IPS-18c (cell line): ENCODE results near the gene KCTD14.
"Not testable (repeated sequence)": the region's sequence is repeated elsewhere in the genome, so short reads cannot be mapped to it uniquely, and the experiment has no call there.

Experiments used
- H3K4me3 ChIP-seq: 2 replicates; pipeline ENCODE4 v1.7.0; 2013; ENCODE audit warnings: low read depth, mild to moderate bottlenecking, low read length, moderate library complexity; ENCODE audit not compliant: insufficient read depth
- H3K9me3 ChIP-seq: one replicate; pipeline ENCODE4 v1.6.1; 2013; ENCODE audit warnings: mild to moderate bottlenecking, low read length, moderate library complexity; ENCODE audit not compliant: control insufficient read depth, insufficient read depth

The KCTD14 gene

DNA sequence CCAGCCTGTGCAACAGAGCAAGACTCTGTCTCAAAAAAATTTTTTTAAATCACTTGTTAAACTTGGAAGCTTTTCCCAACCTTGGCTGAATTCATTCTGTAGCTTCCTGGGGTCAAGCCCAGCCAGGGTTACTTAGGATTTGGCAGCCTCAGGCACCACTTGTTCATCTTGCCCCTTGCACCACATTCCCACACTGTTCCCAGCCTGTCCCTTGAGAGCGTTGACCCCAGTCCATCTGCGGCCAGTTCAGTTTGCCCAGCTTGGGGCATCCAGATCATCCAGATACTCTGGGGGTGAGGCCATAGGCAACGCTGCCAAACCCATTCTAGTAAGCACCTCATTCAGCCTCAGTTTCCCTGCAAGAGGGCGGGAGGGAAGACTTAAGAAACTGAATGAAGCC lies 31.9 kb upstream of the KCTD14 start:
- no peaks in the 10 kb centered on the region for H3K9me3 ChIP-seq
- no peak overlapping the region for H3K4me3 ChIP-seq

DNA sequence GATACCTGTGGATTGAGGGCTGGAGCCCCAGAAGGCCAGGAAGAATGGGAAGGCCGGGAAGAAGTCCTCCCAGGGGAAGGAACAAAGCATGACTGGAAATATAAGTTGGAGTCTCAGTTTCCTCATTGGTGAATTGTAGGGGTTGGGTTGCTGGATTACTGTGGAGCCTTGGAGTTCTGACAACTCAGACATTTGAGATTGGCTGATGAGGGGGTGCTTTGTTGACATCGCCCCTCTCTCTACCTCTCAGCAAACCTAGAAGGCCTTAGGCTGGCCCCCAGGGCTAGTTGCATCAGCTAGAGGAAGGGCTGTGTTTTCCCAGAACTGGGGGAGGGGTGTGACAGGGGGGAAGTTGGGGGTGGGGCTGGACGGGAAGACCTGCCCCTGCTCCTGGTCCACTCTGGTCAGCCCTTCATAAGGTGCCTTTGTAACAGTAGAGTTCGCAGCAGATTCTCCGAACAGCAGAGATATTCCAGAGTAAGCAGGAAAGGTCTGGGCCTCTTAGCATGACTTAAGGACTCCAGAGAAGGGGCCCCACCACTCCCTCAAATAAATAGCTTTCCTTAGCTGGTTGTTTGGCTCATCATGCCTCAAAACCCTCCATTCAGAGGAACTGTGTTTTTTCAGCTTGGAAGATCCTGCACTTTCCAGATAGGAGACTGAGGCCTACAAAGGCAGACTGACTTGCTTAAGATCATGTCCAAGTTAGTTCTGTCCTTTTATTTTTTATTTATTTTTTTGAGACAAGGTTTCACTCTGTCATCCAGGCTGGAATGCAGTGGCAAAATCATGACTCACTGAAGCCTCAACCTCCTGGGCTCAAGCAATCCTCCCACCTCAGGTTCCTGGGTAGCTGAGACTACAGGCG lies 28.1 kb upstream of the KCTD14 start:
- no peaks in the 10 kb centered on the region for H3K9me3 ChIP-seq
- no peak overlapping the region for H3K4me3 ChIP-seq

DNA sequence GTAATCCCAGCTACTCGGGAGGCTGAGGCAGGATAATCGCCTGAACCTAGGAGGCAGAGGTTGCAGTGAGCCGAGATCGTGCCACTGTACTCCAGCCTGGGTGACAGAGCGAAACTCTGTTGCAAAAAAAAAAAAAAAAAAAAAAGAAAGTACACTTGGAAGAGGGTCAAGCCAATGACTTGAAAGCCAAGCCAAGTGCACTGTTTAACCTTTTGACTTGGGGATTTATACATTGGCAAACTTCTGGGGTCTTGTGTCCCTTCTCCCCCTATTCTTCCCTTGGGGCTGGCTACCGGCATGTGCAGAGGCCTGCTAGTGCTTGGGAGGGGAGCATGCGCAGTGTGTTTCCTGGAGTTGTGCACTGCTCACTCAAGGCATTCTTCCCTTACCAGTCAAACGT lies 26.3 kb upstream of the KCTD14 start:
- H3K9me3 ChIP-seq, result no peaks in the 10 kb centered on the region
- H3K4me3 ChIP-seq, result no peak overlapping the region

DNA sequence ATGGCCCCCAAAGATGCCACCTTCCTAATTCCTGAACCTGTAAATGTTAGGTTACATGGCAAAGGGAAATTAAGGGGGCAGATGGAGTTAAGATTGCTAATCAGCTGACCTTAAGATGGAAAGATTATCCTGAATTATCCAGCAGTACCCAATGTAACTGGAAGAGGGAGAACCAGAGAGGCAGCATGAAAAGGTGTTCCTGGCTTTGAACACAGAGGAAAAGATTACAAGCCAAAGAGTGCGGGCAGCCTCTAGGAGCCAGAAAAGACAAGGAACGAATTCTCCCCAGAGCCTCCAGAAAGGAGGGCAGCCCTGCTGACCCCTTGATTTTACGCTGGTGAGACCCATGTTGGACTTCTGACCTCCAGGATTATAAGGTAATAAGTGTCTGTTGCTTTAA lies 25.5 kb upstream of the KCTD14 start:
- peaks cover 1% of the 10 kb centered on the region for H3K9me3 ChIP-seq
- H3K4me3 ChIP-seq, result no peak overlapping the region

DNA sequence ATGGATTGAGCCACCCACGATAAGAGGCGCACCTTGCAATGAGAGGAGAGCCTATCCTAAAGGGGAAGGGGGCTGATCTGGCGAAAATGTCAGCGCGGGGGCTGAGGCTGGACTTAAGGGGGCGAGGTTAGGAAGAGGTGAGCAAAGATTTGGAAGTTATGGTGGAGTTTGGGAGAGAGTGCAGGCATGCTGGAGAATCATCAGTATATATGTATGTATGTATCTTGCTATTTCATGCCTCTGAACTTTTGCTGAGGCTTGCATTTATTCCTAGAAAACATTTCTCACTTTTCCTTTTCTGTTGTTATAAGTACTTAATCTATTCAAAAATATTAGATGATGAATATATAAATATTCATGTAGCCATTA lies 23.4 kb upstream of the KCTD14 start:
- Histone ChIP-seq H3K4me3 (no peak overlapping the region), H3K9me3 (peaks cover 2% of the 10 kb centered on the region)

DNA sequence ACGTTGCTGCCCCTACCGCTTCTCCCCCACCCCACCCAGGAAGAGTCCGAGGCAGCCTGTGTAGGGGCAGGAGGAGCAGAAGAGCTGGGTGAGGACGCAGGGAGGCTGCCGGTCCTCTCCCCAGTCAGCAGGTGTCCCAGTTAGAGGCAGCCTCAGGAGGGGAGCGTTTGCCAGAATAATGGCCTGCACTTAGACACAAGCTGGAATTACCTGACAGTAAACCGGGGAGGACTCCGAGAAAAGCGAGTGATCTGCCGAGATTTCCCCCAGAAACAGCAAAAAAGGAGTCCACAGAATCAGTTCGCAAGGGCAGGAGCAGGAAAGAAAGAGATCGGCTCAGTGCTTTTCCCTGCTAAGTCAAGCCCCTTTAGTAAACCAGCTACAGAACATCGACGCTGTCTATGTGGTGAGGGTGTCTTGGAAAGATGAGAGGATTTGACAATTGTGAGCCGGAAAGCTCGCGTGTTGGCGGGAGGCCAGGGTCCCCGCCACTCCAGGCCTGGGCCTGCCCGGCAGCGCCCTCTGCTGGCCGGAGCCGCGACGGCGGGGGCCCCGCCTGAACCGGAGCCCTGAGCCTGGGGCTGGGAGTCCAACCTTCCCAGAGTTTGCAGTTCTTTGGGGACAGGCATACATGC lies 22.9 kb upstream of the KCTD14 start:
- Histone ChIP-seq H3K9me3 (peaks cover 2% of the 10 kb centered on the region), H3K4me3 (peak overlapping the region; percentile 2; the same call in 1 of the 2 replicates)

DNA sequence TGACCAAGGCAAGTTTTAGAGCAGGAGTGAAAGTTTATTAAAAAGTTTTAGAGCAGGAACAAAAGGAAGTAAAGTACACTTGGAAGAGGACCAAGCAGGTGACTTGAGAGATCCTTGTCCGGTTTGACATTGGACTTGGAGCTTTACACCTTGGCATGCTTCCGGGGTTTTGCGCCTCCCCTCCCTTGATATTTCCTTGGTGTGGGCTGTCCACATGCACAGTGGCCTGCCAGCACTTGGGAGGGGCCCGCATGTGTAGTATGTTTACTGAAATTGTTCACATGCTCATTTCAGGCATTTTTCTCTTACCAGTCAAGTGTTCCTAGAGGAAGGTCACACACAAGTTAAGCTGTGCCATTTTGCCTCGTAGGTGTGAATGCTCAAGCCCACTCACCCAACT lies 21.6 kb upstream of the KCTD14 start:
- Histone ChIP-seq H3K9me3 (peaks cover 2% of the 10 kb centered on the region), H3K4me3 (no peak overlapping the region)

DNA sequence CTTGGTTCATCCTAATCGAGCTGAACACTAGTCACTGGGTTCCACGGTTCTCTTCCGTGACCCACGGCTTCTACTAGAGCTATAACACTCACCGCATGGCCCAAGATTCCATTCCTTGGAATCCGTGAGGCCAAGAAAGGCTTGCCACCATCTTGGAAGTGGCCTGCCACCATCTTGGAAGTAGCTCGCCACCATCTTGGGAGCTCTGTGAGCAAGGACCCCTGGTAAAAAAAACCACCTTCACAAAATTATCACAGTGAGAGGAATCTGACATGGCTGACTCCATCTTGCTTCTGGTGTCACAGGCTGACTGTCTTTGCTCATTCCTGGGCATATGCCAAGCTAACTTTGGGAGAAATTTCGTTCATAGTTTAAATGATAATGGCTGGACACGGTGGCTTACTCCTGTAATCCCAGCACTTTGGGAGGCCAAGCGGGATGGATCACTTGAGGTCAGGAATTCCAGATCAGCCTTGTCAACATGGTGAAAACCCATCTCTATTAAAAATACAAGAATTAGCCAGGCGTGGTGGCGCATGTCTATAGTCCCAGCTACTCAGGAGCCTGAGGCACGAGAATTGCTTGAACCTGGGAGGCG lies 18.9 kb upstream of the KCTD14 start:
- H3K9me3 ChIP-seq, result peaks cover 2% of the 10 kb centered on the region

DNA sequence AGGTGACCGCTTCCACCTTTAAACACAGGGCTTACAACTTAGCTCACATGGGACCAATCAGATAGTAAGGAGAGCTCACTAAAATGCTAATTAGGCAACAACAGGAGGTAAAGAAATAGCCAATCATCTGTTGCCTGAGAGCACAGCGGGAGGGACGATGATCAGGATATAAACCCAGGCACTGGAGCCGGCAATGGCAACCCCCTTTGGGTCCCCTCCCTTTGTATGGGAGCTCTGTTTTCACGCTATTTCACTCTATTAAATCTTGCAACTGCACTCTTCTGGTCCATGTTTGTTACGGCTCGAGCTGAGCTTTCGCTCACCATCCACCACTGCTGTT lies 18.3 kb upstream of the KCTD14 start:
- not testable (repeated sequence) for H3K9me3 ChIP-seq, H3K4me3 ChIP-seq

More for the DNA sequence above, 18.9 kb upstream of the KCTD14 start:
- no peak overlapping the region for H3K4me3 ChIP-seq

DNA sequence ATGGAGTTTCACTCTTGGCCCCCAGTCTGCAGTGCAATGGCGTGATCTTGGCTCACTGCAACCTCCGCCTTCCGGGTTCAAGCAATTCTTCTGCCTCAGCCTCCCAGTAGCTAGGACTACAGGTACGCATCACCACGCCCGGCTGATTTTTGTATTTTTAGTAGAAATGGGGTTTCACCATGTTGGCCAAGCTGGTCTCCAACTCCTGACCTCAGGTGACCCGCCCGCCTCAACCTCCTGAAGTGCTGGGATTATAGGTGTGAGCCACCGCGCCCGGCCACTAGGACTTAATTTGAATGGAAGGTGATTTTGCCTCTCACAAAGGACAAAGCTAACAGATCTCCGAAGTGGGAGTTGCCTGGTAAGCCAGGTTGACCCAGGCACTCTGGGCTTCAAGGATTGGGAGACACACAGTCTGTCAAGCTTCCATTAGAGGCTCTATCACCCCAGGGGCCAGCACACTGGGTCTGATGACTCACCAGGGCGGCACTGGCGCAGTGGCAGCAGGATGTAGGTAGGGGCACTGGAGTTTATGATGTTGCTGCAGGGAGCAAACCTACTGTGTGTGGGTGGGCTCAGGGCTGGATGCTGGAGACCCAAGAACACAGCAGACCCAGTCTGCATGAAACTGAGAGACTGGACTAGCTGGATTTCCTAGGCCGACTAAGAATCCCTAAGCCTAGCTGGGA lies 17.8 kb upstream of the KCTD14 start:
- Histone ChIP-seq H3K9me3 (peaks cover 2% of the 10 kb centered on the region), H3K4me3 (no peak overlapping the region)

DNA sequence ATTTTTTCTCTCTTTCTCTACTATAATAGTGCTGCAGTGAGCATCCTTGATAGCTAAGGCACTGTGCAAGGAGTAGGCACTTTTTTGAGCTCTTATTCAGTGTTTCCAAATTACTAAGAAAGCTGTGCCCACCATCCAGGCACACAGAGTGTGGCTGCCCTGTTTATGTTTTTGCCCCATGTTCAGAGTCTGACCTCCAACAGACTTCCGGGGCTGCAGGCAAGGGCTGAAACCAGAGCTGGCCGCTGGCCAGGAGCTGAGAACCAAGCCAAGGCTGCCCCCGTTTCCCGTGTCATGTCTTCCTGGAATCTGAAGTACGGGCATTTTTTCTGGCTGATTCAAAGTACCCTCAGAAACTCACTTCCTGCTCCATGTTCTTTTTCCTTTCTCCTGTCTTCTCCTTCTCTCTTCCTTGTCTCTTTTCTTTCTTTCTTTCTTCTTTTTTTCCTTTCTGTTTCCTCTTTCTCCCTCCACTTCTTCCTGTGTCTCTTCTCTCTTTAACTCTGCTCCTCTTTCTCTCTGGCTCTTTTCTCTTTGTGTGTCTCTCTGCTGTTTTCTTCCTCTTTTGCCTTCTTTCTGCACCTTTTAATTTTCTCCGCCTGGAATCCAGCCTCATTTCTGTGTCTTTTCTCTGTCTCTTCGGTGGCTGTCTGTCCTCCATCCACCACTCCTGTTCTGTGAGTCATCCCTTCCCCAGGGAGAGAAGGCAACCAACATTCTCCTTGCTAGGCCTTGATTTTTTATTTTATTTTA lies 17.0 kb upstream of the KCTD14 start:
- H3K9me3 ChIP-seq, result peaks cover 2% of the 10 kb centered on the region
- H3K4me3 ChIP-seq, result no peak overlapping the region

DNA sequence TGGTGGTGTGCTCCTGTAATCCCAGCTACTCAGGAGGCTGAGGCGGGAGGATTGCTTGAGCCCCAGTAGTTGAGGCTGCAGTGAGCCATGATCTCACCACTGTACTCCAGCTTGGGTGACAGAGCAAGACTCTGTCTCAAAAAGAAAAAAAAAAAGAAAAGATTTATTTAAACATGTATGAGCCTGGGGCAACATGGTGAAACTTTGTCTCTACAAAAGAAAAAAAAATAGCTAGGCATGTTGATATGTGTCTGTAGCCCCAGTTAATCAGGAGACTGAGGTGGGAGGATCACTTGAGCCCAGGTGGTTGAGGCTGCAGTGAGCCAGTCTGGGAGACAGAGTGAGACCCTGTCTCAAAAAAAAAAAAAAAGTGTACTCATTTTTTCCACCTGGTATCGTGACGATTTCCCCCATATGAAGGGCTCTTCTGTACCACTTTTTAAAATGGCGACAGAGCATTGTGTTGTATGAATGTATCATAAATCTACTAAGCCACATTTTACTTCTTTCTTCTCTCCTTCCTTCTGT lies 16.4 kb upstream of the KCTD14 start:
- H3K9me3 ChIP-seq, result peaks cover 2% of the 10 kb centered on the region
- no peak overlapping the region for H3K4me3 ChIP-seq

DNA sequence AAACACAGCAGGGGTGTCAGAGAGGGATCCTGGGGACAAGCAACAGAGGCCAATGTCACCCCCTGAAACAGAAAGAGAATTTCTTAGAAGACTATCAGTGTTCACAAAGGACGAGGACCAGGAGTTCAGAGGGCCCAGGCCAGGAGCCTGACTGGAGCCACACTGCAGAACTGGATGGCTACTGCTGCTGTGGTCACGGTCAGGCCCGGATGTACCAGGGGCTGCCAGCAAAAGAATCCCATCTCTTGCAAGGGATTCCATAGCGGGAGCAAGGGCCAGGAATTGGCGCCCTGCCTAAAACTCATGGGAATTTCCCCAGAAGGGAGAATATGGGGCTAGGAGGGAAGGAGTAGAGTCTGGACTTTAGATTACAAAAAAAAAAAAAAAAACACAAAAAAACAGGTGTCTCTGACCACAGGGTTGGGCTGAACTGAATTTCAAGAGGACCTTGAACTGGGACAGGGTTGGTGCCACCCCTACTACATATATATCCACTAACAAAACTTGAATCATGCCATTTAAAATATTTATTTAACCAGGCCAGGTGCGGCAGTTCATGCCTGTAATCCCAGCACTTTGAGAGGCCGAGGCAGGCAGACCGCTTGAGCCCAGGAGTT lies 15.7 kb upstream of the KCTD14 start:
- peaks cover 2% of the 10 kb centered on the region for H3K9me3 ChIP-seq
- H3K4me3 ChIP-seq, result no peak overlapping the region

DNA sequence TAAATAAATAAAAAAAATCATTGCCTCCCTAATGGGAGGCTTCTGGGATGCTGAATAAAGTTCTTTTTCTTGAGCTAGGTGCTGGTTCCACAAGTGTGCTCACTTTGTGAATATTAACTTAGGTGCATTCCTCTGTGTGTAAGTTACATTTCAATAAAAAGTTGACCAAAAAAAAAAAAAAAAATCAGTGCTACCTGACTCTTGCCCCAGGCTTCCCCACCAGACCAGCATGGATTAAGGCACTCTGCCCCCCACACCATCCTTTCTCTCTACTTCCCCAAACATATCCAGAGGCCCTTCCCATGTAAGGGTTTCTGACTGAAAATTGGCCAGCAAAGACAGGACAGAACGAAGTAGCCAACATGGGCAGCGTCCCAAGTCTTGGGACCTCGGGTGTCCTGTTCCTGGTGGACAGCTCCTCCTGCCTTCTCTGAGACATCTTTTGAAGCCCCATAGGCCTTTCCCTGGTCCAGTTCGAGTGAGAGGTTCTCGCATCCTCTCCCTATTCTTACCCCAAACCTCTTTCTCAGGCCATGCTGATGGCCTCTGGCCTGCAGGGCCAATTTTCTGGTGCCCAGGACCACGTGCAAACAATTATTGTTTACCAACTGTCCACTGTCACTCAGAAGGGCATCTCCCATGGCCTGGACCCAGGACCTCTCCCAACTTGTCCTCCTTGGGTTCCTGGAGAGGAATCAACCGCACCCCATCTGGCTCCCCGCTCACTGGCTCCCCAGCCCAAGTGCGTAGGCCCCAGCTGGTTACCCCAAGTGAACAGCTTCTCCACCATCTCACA lies 14.9 kb upstream of the KCTD14 start:
- Histone ChIP-seq H3K4me3 (no peak overlapping the region), H3K9me3 (no peaks in the 10 kb centered on the region)

DNA sequence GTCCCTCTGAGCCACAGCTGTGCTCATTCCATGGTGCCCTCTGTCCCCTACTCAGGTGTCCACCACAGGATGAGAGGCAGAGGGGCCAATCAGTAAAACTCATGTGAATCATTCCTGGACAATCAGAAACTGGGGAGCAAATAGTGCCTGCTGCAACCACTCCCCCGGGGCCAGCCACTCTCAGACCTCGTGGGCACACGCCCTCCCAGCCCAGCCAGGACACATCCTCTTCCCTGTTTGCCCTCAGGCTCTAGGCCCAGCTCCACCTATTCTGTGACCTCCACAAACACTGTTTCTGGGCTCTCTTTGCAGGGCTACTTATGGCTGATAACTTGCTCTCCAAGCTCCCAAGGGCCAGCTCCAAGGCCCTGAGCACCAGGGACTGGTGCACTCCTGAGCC lies 14.0 kb upstream of the KCTD14 start:
- no peak overlapping the region for H3K4me3 ChIP-seq
- no peaks in the 10 kb centered on the region for H3K9me3 ChIP-seq

DNA sequence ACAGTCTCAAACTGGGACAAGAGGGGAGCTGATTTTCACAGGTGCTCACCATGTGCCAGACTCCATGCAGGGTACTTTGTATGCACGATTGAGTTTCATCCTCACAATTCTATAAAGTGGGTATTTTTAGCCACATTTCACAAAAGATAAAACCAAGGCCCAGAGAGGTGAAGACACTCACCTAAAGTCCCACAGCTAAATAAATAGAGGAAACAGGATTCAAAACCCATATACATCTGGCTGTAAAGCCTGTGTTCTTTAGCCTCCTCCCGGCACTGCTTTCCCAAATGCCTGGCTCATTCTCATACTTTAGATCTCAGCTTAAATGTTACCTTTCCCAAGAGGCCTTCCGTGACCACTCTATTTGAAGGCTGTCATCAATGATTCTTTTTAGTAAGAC lies 13.2 kb upstream of the KCTD14 start:
- H3K9me3 ChIP-seq, result no peaks in the 10 kb centered on the region
- no peak overlapping the region for H3K4me3 ChIP-seq
